ENCODE data around the gene KRT81. TPM values are rescaled to one million over a fixed set of nuclear protein-coding genes. Genes with fewer than 3 reads are reported as not detected.

KRT81 gene
- total RNA-seq, 1 donor from 2014 or later, result not detected

DNA sequence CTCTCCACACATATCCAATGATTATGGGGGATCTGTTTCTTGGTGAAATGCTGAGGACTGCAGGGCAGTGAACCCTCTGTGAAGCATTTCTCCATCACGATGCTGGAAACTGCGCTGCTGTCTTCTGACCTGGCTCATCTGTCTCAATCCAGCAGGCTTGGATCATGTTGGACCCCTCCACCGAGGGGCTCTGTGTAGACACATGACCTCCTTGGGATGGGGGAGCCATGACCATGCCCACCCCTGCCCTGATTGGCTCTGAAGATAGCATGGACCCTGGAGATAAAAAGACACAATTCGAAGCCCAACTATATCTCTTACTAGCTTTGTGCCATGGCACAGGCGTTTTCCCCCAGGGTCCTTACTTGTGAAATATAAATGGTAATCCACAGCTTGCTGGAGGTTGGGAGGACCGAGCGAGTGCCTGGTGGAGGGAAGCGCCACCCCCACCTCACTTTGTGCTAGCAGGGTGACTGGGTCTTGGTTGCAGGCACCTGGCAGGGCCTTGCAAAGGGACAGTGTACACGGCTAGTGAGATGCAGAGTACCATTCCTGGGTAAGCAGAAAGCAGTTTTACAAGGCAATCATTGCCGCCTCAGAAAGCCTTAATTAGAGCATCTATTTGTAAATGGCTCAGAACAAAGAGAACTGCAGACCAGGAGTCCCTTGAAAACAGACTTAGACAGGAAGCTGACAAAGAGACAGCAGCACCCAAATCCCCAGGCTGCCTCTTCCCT is 32.2 kb upstream of the KRT81 start:
- Mint-ChIP-seq H3K36me3 (ENCODE audit: unreplicated experiment) (peaks cover 3% of the 10 kb centered on the region), H3K27me3 (ENCODE audit: unreplicated experiment) (peaks cover 9% of the 10 kb centered on the region), H3K4me3 (ENCODE audit: unreplicated experiment) (no peak overlapping the region), H3K27ac (ENCODE audit: unreplicated experiment) (no peak overlapping the region), H3K9me3 (ENCODE audit: unreplicated experiment) (peaks cover 4% of the 10 kb centered on the region), H3K4me1 (ENCODE audit: low read depth, unreplicated experiment) (no peaks in the 10 kb centered on the region)
- TF ChIP-seq, protein P1, sequence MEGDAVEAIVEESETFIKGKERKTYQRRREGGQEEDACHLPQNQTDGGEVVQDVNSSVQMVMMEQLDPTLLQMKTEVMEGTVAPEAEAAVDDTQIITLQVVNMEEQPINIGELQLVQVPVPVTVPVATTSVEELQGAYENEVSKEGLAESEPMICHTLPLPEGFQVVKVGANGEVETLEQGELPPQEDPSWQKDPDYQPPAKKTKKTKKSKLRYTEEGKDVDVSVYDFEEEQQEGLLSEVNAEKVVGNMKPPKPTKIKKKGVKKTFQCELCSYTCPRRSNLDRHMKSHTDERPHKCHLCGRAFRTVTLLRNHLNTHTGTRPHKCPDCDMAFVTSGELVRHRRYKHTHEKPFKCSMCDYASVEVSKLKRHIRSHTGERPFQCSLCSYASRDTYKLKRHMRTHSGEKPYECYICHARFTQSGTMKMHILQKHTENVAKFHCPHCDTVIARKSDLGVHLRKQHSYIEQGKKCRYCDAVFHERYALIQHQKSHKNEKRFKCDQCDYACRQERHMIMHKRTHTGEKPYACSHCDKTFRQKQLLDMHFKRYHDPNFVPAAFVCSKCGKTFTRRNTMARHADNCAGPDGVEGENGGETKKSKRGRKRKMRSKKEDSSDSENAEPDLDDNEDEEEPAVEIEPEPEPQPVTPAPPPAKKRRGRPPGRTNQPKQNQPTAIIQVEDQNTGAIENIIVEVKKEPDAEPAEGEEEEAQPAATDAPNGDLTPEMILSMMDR (IDR thresholded peaks at IDR 0.05; ENCODE audit: partially characterized antibody, unreplicated experiment), result no peak
- peak; percentile 2 for DNase-seq

DNA sequence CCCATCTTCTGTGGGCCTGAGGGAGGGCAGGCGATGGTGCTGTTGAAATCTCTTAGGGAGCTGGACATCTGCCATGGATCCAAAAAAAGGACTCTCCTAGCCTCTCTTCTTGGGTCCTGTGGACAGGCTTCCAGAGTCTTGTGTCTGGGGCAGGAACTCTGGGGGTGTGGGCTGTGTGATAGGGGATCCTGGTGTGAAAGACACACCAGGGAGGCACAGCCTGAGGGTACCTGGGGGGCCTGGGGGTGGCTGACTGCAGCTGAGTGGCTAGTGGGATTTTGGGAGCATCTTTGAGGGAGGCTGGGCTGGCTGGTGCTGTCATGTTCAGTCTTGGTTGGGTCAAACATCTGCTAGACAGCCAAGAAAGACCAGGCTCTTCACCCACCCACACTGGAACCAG is 31.7 kb upstream of the KRT81 start:
- peaks cover 4% of the 10 kb centered on the region for H3K9me3 Mint-ChIP-seq (ENCODE audit: unreplicated experiment)
- TF ChIP-seq, protein P1 (IDR thresholded peaks at IDR 0.05; ENCODE audit: partially characterized antibody, unreplicated experiment), result no peak
- DNase-seq, result no peak
- no peaks in the 10 kb centered on the region for H3K4me1 Mint-ChIP-seq (ENCODE audit: low read depth, unreplicated experiment)
- no peak overlapping the region for H3K4me3 Mint-ChIP-seq (ENCODE audit: unreplicated experiment)
- peaks cover 9% of the 10 kb centered on the region for H3K27me3 Mint-ChIP-seq (ENCODE audit: unreplicated experiment)
- H3K27ac Mint-ChIP-seq (ENCODE audit: unreplicated experiment), result no peak overlapping the region
- peaks cover 3% of the 10 kb centered on the region for H3K36me3 Mint-ChIP-seq (ENCODE audit: unreplicated experiment)

DNA sequence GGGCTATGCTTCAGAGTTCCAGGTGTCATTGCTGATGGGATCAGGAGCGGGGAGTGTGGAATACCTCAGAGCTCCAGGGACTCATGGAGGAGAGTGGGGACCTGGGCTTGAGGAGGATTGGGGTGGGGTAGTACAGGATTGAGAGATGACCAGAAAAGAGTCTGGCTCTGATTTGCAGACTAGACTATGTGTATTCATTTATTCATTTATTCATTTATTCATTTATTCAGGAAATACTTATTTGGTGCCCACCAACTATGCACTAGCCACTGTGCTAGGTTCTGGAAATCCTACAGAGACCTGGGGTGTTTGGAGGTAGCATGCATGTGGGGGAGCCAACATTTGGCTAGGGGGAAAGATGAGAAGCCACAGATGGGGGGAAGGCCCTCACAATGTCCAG is 30.7 kb upstream of the KRT81 start:
- Mint-ChIP-seq H3K4me3 (ENCODE audit: unreplicated experiment) (no peak overlapping the region), H3K36me3 (ENCODE audit: unreplicated experiment) (peaks cover 3% of the 10 kb centered on the region), H3K27me3 (ENCODE audit: unreplicated experiment) (peaks cover 7% of the 10 kb centered on the region), H3K27ac (ENCODE audit: unreplicated experiment) (no peak overlapping the region), H3K4me1 (ENCODE audit: low read depth, unreplicated experiment) (no peaks in the 10 kb centered on the region), H3K9me3 (ENCODE audit: unreplicated experiment) (peaks cover 4% of the 10 kb centered on the region)
- TF ChIP-seq, protein P1 (IDR thresholded peaks at IDR 0.05; ENCODE audit: partially characterized antibody, unreplicated experiment), result no peak
- no peak for DNase-seq

DNA sequence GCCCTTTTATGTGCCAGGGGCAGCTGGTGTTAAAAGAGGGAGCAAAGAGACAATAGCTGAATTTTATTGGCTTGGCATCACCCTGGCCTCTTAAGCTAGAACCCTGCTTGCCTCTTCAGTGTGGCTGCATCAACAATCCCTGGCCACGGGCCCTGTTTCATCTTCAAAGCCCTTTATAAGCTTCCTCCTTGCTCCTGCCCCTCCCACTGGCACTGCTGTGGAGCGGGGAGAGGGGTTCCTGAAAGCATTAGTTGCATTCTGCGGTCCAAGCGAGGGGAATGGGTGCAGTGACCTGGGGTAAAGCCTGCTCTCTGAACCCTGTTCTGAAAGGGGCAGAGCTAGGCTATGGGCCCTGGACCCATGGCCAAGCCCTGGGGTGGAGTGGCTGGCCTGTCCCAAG is 30.1 kb upstream of the KRT81 start:
- H3K4me3 Mint-ChIP-seq (ENCODE audit: unreplicated experiment), result no peak overlapping the region
- H3K4me1 Mint-ChIP-seq (ENCODE audit: low read depth, unreplicated experiment), result no peaks in the 10 kb centered on the region
- peaks cover 3% of the 10 kb centered on the region for H3K36me3 Mint-ChIP-seq (ENCODE audit: unreplicated experiment)
- DNase-seq, result no peak
- peaks cover 7% of the 10 kb centered on the region for H3K27me3 Mint-ChIP-seq (ENCODE audit: unreplicated experiment)
- TF ChIP-seq, protein P1 (IDR thresholded peaks at IDR 0.05; ENCODE audit: partially characterized antibody, unreplicated experiment), result no peak
- H3K27ac Mint-ChIP-seq (ENCODE audit: unreplicated experiment), result no peak overlapping the region
- peaks cover 4% of the 10 kb centered on the region for H3K9me3 Mint-ChIP-seq (ENCODE audit: unreplicated experiment)

DNA sequence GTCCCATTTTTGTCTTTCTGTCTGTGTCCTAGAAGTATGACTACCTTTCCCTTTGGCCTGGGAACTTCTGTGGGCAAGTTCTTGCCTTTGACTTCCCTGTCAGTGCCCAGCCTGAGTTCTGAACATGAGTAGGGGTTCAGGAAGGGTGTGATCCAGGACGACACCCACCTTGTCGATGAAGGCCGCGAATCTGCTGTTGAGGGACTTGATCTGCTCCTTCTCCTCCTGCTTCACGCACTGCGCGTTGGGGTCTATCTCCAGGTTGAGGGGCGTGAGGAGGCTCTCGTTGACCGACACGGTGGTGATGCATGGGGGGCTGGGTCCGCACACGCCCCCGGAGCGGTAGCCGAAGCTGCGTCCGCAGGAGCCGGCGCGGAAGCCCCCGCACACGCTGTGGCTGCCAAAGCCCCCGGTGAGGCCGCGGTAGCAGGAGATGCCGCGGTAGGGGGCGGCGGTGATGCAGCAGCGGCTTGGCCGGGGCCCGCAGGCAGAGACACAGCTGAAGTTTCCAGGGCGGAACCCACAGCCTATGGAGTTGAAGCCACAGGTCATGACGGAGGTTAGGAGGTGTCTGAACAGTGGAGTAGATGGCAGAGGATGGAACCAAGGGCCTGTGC is 29.6 kb upstream of the KRT81 start, which contains the start of gene KRT83:
TSS of gene KRT83 (minus strand) at position 615 of the 617 bp plus-strand sequence. CDS start at position 552, 63 bp downstream.
- Mint-ChIP-seq H3K9me3 (ENCODE audit: unreplicated experiment) (peaks cover 2% of the 10 kb centered on the region), H3K4me1 (ENCODE audit: low read depth, unreplicated experiment) (no peaks in the 10 kb centered on the region), H3K27ac (ENCODE audit: unreplicated experiment) (no peak within 1 kb of the TSS), H3K27me3 (ENCODE audit: unreplicated experiment) (peaks cover 7% of the 10 kb centered on the region), H3K4me3 (ENCODE audit: unreplicated experiment) (no peak within 1 kb of the TSS), H3K36me3 (ENCODE audit: unreplicated experiment) (peaks cover 3% of the 10 kb centered on the region)
- no peak for DNase-seq
- TF ChIP-seq, protein P1 (IDR thresholded peaks at IDR 0.05; ENCODE audit: partially characterized antibody, unreplicated experiment), result no peak

All from glutamatergic neuron (in vitro differentiated cells).